ENCODE data around the gene DLEC1. TPM values are rescaled to one million over a fixed set of nuclear protein-coding genes. Genes with fewer than 3 reads are reported as not detected.

Gene DLEC1
- total RNA-seq, 1 donor from 2014 or later: not detected

DNA sequence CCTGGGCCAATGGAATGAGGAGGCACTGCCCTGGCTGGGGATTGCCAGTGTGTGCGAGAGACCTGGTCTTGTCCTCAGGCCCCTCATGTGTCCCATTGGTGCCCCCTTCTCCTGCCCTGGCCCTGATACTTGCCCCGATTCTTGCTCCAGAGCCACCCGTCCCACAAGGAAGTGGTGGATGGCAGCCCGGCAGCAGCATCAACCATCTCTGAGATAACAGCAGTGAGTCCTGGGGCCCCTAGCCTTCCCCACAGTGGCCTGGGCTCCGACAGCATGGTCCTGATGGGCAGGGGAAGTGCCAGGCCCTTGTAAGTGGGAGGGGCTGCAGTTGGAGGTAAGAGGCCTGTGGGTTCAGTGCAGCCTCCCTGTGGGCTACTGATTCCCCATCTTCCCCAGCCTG lies 33.0 kb upstream of the DLEC1 start:
- no peak overlapping the region for H3K4me3 ChIP-seq (ENCODE audit: low read depth, low read length)
- no peak for DNase-seq (ENCODE audit: low read depth)
- TF ChIP-seq, protein P1, sequence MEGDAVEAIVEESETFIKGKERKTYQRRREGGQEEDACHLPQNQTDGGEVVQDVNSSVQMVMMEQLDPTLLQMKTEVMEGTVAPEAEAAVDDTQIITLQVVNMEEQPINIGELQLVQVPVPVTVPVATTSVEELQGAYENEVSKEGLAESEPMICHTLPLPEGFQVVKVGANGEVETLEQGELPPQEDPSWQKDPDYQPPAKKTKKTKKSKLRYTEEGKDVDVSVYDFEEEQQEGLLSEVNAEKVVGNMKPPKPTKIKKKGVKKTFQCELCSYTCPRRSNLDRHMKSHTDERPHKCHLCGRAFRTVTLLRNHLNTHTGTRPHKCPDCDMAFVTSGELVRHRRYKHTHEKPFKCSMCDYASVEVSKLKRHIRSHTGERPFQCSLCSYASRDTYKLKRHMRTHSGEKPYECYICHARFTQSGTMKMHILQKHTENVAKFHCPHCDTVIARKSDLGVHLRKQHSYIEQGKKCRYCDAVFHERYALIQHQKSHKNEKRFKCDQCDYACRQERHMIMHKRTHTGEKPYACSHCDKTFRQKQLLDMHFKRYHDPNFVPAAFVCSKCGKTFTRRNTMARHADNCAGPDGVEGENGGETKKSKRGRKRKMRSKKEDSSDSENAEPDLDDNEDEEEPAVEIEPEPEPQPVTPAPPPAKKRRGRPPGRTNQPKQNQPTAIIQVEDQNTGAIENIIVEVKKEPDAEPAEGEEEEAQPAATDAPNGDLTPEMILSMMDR (conservative IDR thresholded peaks at IDR 0.05; ENCODE audit: low read depth, low read length): no peak

DNA sequence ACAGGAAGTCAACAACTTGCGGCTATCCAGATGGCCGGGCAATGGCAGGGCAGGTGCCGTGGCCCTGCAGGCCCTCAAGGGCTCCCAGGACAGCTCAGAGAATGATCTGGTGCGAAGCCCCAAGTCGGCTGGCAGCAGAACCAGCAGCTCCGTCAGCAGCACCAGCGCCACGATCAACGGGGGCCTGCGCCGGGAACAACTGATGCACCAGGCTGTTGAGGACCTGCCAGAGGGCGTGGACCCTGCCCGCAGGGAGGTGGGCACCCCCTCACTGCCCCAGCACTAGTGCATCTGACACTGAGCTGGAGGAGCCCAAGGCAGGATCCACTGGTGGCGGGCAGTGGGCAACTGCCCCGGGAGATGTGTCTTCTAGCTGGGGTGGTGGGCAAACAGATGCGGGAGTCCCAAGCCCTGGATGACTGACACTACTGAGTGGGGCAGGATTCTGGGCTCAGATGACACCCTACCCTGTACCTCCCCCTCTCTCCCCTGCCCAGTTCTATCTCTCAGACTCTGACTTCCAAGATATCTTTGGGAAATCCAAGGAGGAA lies 32.5 kb upstream of the DLEC1 start:
- TF ChIP-seq, protein P1 (conservative IDR thresholded peaks at IDR 0.05; ENCODE audit: low read depth, low read length): no peak
- no peak overlapping the region for H3K4me3 ChIP-seq (ENCODE audit: low read depth, low read length)
- no peak for DNase-seq (ENCODE audit: low read depth)

DNA sequence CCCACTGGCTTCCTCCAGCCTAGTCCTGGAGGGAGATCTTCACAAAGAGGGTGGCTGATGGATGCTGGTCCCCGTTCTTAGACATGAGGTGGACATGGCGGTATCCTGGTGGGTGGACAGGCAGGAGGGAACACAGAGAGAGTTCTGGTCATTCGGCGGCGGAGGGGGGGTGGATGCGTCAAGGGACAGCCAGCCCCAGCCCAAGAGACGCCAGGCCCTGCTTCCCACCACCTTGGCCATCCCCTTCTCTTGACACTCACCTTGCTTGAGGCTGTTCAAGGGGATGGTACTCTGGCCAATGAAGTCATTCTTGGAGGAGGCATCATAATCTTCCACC lies 31.3 kb upstream of the DLEC1 start:
- no peak overlapping the region for H3K4me3 ChIP-seq (ENCODE audit: low read depth, low read length)
- TF ChIP-seq, protein P1 (conservative IDR thresholded peaks at IDR 0.05; ENCODE audit: low read depth, low read length): no peak
- DNase-seq (ENCODE audit: low read depth): no peak

DNA sequence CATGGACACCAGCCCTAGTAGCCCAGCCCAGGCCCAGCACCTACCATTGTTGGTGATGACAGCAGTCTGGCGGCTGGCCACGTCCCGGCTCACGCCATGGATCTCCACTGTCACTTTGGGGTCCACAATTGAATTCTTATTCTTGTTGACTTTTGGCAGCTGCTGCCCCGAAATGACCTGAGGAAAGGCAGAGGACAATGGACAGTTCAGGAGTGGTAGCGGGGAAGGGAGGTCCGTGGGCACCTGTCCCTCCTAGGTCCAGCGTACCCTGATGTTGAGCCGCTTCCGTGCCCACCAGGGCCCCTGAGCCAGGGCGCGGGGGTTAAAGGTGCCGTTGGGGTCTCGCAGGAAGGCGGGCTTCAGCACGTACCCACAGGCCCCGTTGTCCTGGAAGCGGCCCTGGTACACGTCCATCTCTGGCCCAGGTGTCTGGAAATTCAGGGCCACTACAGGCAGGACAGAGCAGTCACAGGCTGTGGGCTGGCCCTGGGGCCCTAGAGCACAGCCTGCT lies 30.8 kb upstream of the DLEC1 start:
- TF ChIP-seq, protein P1 (conservative IDR thresholded peaks at IDR 0.05; ENCODE audit: low read depth, low read length): no peak
- DNase-seq (ENCODE audit: low read depth): no peak
- no peak overlapping the region for H3K4me3 ChIP-seq (ENCODE audit: low read depth, low read length)

DNA sequence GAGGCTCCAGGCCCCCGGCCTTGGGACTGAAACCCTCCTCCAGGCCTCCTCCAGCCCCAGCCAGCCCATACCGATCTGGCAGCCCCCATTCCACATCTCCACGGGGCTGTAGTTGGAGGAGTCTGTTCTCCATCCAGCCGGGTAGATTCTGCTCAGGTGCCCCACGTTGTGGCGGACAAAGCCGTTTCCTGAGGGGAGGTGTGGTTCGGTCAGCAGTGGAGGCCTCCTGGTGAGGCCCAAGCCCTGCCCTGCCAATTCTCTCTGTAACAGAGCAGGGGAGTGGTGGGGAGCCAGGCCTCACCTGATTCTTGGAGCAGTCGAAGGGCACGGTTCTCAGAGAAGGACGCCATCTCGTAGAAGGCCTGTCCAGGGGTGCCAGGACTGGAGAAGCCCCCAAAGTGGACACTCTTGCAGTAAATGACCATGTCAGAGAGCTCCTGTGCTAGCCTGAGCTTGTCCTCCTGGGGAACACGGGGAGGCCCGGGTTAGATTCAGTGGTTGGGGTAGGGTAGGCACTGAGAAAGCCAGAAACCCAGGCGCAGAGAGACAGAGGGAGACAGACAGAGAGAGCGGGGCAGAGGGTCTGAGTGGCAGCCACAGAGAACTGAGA lies 29.9 kb upstream of the DLEC1 start:
- no peak for DNase-seq (ENCODE audit: low read depth)
- no peak overlapping the region for H3K4me3 ChIP-seq (ENCODE audit: low read depth, low read length)
- TF ChIP-seq, protein P1 (conservative IDR thresholded peaks at IDR 0.05; ENCODE audit: low read depth, low read length): no peak

DNA sequence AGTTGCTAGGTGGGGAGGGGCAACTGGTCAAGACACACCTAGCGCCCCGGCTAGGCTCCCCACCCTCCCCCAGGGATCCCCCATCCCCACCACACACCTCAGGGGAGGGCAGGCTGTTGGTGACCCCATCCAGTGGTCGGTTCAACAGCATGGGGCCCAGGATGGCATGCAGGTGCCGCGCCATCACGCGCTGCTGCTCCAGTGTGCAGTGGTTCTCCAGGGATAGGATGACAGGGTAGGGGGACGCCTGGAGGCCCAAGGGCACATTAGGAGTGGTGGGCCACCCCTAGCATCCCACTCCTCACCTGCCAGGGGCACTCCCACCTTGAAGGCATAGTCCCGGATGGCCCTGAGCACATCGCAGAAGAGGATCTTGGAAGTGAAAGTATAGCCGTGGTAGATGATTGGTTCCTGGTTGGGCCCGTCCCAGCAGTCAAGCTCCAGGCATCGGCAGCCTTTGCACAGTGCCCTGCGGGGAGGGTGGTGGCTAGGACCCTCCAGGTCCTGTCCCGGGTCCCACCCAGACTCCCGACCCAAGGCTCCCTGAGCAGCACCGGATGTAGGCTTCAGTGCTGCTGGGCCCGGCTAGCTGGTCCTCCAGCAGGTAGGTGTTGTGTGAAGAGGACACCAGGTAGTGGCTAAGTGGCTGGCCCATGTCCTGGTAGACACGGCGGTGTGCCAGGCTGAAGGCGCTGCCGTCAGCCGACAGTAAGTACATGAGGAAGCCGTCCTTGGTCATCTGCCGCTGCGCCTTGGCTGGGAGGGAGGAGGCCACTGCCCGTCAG lies 29.0 kb upstream of the DLEC1 start:
- TF ChIP-seq, protein P1 (conservative IDR thresholded peaks at IDR 0.05; ENCODE audit: low read depth, low read length): no peak
- no peak overlapping the region for H3K4me3 ChIP-seq (ENCODE audit: low read depth, low read length)
- DNase-seq (ENCODE audit: low read depth): no peak
